NB4 (cell line): ENCODE results near the gene SMIM35.

Experiments
- DNase-seq: peaks from one replicate; pipeline ENCODE4 v3.0.0; 2010; ENCODE audit warnings: low read depth
- H3K4me3 ChIP-seq: one replicate; pipeline ENCODE4 v1.5.1; 2011; ENCODE audit warnings: mild to moderate bottlenecking, low read depth, low read length, moderate library complexity
- CTCF ChIP-seq: IDR thresholded peaks from one replicate; pipeline ENCODE4 v1.5.1; 2012; ENCODE audit warnings: low read depth, low read length
- MAX ChIP-seq: IDR thresholded peaks from 2 replicates; pipeline ENCODE4 v1.6.1; 2011; ENCODE audit warnings: low read depth, low read length
- MYC ChIP-seq: IDR thresholded peaks from 2 replicates; pipeline ENCODE4 v1.6.1; 2011; ENCODE audit warnings: low read depth, low read length
- POLR2A ChIP-seq: IDR thresholded peaks from 2 replicates; pipeline ENCODE4 v1.6.1; 2011; ENCODE audit warnings: mild to moderate bottlenecking; ENCODE audit not compliant: insufficient read length; ENCODE audit errors: extremely low read depth

The SMIM35 gene

GRCh38 chr11:118033443-118033842 lies 53.3 kb downstream of the SMIM35 start:
- H3K4me3 ChIP-seq, result no peak overlapping the region
- TF ChIP-seq CTCF, result no peak
- TF ChIP-seq MAX, result no peak
- no peak for TF ChIP-seq MYC
- no peak for TF ChIP-seq POLR2A
- no peak for DNase-seq

GRCh38 chr11:118028626-118029025 lies 58.1 kb downstream of the SMIM35 start:
- no peak overlapping the region for H3K4me3 ChIP-seq
- DNase-seq, result no peak
- TF ChIP-seq MAX (no peak), MYC (no peak), POLR2A (no peak), CTCF (no peak)

- no peak overlapping the region for H3K4me3 ChIP-seq
- TF ChIP-seq POLR2A, result no peak
- DNase-seq, result no peak
Measured at GRCh38 chr11:118027694-118028093, 59.1 kb downstream of the SMIM35 start.

GRCh38 chr11:118021146-118021545 lies 65.6 kb downstream of the SMIM35 start:
- no peak for DNase-seq
- no peak overlapping the region for H3K4me3 ChIP-seq
- TF ChIP-seq CTCF (no peak), MYC (no peak), MAX (no peak), POLR2A (no peak)

GRCh38 chr11:118018401-118018800 lies 68.4 kb downstream of the SMIM35 start:
- H3K4me3 ChIP-seq, result no peak overlapping the region
- TF ChIP-seq CTCF (no peak), POLR2A (no peak), MAX (no peak), MYC (no peak)
- no peak for DNase-seq

GRCh38 chr11:118017631-118018315 lies 69.0 kb downstream of the SMIM35 start:
- no peak overlapping the region for H3K4me3 ChIP-seq
- no peak for TF ChIP-seq CTCF
- TF ChIP-seq MAX, result no peak
- TF ChIP-seq MYC, result no peak
- no peak for TF ChIP-seq POLR2A
- no peak for DNase-seq
